Gastroesophageal sphincter (tissue), 4 donors: ENCODE results near the gene USHBP1. TPM values are rescaled to one million over a fixed set of nuclear protein-coding genes. Genes with fewer than 3 reads are reported as not detected.

Source experiments
- ATAC-seq: fragments of 150-250 bp; one replicate; pipeline ENCODE4 v1.9.1; 2016; ENCODE audit warnings: mild to moderate bottlenecking, moderate library complexity
- H3K27ac ChIP-seq, 4 donors: fragments of 200-600 bp; sonication (generic) in 3 of 4; 1 replicate in 3 of 4; 2 replicates in 1 of 4; pipeline ENCODE4 v1.5.1; 2016 to 2019
- H3K27me3 ChIP-seq: fragments of 200-600 bp; sonication (generic); one replicate; pipeline ENCODE4 v1.5.1; 2019
- H3K36me3 ChIP-seq, 2 donors: fragments of 200-600 bp; sonication (generic); one replicate each; pipeline ENCODE4 v1.5.1; 2019; ENCODE audit warnings: control low read depth in 1 of 2
- H3K4me1 ChIP-seq, 3 donors: fragments of 200-600 bp; sonication (generic); 1 replicate in 2 of 3; 2 replicates in 1 of 3; pipeline ENCODE4 v1.5.1; 2016 to 2019; ENCODE audit warnings: control low read depth in 2 of 3
- H3K4me3 ChIP-seq, 2 donors: fragments of 200-600 bp; sonication (generic); one replicate each; pipeline ENCODE4 v1.5.1; 2019; ENCODE audit warnings: mild to moderate bottlenecking in 1 of 2, moderate library complexity in 1 of 2
- H3K9me3 ChIP-seq, 3 donors: fragments of 200-600 bp; sonication (generic); one replicate each; pipeline ENCODE4 v1.5.1; 2017 to 2019; ENCODE audit warnings: control low read depth in 2 of 3
- EP300 ChIP-seq: sonication (generic); formaldehyde crosslinking; IDR thresholded peaks from one replicate; pipeline ENCODE4 v1.6.1; 2017; ENCODE audit warnings: antibody characterized with exemption, mild to moderate bottlenecking
- POLR2A ChIP-seq, 2 donors: fragments of 450-650 bp; IDR thresholded peaks; one replicate each; pipeline ENCODE4 v1.6.1; 2017; ENCODE audit warnings: antibody characterized with exemption in 2 of 2, mild to moderate bottlenecking in 2 of 2, moderate library complexity in 1 of 2
- POLR2AphosphoS5 ChIP-seq: sonication (generic); formaldehyde crosslinking; IDR thresholded peaks from one replicate; pipeline ENCODE4 v1.6.1; 2017; ENCODE audit warnings: antibody characterized with exemption
- WGBS, 2 donors: methylation state at CpG; one replicate each; pipeline ENCODE4 v1.1.5; 2018; ENCODE audit warnings: low coverage in 1 of 2; 5-methylcytosine and 5-hydroxymethylcytosine counted together
- total RNA-seq, 4 donors: library from RNA; depleted of rRNA; stranded (reverse); fragments of >200 nt; gene quantifications; one replicate each; pipeline ENCODE4 v1.1.0, GENCODE V29; 2016
- TF ChIP-seq, protein P1 (sequence below), 4 experiments: fragments of 200-600 bp in 2 of 4; fragments of 450-650 bp in 2 of 4; sonication (generic) in 1 of 4; IDR thresholded peaks; one replicate each; pipeline ENCODE4 v1.5.1; 2017 to 2019; ENCODE audit warnings: antibody characterized with exemption in 4 of 4, mild to moderate bottlenecking in 2 of 4, moderate library complexity in 2 of 4

The USHBP1 gene
- total RNA-seq, 4 donors from 2014 or later, result 4.6 to 9.6 (median 5.1) TPM

DNA sequence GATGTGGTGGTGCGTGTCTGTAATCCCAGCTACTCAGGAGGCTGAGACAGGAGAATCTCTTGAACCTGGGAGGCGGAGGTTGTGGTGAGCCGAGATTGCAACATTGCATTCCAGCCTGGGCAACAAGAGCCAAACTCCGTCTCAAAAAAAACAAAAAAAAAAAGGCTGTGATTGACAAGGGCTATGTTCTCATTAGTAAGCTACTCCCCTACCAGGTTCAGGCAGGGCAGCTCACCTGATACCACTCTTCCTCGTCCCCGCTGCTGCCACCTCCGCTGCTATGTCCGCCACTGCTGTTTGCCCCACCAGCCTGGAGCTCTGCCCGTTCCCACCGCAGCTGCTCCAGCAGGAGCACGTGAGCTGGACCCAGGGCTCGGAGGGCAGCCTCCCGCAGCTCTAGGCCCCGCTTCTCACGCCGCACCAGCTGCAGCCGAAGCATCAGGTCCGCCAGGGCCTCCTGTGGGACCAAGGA, 9.4 kb downstream of the USHBP1 start:
- H3K27me3 ChIP-seq, result no peaks in the 10 kb centered on the region
- H3K4me3 ChIP-seq, result no peak overlapping the region
- H3K9me3 ChIP-seq, result peaks cover 0 to 9% (median 0%) of the 10 kb centered on the region in 3 donors
- no peak for ATAC-seq
- no peaks in the 10 kb centered on the region for H3K4me1 ChIP-seq
- H3K36me3 ChIP-seq, result peaks cover 0 to 3% of the 10 kb centered on the region in 2 donors
- H3K27ac ChIP-seq, result no peak overlapping the region
- TF ChIP-seq, protein P1, sequence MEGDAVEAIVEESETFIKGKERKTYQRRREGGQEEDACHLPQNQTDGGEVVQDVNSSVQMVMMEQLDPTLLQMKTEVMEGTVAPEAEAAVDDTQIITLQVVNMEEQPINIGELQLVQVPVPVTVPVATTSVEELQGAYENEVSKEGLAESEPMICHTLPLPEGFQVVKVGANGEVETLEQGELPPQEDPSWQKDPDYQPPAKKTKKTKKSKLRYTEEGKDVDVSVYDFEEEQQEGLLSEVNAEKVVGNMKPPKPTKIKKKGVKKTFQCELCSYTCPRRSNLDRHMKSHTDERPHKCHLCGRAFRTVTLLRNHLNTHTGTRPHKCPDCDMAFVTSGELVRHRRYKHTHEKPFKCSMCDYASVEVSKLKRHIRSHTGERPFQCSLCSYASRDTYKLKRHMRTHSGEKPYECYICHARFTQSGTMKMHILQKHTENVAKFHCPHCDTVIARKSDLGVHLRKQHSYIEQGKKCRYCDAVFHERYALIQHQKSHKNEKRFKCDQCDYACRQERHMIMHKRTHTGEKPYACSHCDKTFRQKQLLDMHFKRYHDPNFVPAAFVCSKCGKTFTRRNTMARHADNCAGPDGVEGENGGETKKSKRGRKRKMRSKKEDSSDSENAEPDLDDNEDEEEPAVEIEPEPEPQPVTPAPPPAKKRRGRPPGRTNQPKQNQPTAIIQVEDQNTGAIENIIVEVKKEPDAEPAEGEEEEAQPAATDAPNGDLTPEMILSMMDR (IDR thresholded peaks at IDR 0.05), result no peak
- TF ChIP-seq POLR2AphosphoS5 (no peak), POLR2A (IDR thresholded peaks at IDR 0.05) (no peak), EP300 (no peak)
- WGBS, 2 donors, result 57 to 72% methylated on average over 11 to 12 of the region's 18 CpGs

DNA sequence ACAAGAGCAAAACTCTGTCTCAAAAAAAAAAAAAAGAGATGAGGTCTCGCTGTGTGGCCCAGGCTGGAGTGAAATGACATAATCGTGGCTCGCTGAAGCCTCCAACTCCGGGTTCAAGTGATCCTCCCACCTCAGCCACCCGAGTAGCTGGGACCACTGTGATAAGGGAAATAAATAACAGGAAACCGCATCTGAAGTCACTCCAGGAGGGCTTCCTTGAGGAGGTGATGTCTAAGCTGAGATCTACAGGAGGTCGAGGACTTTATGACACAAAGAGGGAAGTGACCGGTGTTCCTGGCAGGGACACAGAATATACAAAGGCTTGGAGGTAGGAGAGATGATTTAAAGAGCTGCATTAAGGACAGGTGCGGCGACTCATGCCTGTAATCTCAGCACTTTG, 9.9 kb downstream of the USHBP1 start:
- peaks cover 0 to 7% (median 0%) of the 10 kb centered on the region in 3 donors for H3K9me3 ChIP-seq
- TF ChIP-seq EP300 (no peak), POLR2A (IDR thresholded peaks at IDR 0.05) (no peak)
- H3K4me3 ChIP-seq, result no peak overlapping the region
- no peak overlapping the region for H3K27ac ChIP-seq
- 75 to 93% methylated on average over 4 to 6 of the region's 10 CpGs for WGBS, 2 donors
- peaks cover 0 to 3% of the 10 kb centered on the region in 2 donors for H3K36me3 ChIP-seq
- no peaks in the 10 kb centered on the region for H3K27me3 ChIP-seq
- ATAC-seq, result no peak
- H3K4me1 ChIP-seq, result no peaks in the 10 kb centered on the region

GRCh38 chr19:17249887-17250548, 14.5 kb downstream of the USHBP1 start:
- WGBS, 2 donors, result 100% methylated on average over 3 of the region's 15 CpGs; no CpG with 5 or more reads in 1 of the 2 donors

DNA sequence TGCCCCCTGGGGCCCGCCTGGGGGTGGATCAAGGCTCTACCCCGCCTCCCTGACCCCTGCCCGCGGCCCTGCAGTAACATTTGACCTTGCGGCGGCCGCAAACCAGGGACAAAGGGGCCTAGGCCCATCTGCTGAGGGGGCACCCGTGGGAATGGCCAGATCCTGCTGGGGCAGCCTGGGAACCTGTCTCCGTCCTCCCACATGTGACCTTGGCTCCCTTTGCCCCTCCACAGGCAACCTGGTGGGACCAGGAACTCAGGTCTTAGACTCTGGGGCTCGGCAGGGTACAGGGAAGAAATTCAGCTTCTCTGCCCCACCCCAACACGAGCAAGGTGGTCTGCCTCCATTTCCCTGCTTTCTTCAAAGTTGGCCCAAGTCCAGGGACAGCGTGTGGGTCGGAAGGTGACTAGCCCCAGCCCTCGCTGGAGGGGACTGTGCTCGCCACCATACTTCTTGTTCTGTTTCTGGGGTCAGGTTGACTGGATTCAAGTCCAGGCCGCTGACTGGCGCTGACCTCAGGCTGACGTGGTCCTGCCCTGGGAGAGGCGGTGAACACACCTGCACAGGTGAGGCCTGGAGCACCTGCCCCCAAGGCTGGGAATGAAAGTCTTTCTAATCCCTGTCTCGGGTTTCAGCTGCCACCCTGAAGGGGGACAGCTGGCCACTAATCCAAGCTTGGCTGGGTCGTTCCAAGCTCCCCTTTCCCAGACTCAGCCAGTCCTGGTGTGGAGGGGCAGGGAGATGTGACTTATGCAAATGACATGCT, 16.4 kb downstream of the USHBP1 start:
- no CpG with 5 or more reads among the region's 21 CpGs for WGBS, 2 donors
- no peaks in the 10 kb centered on the region for H3K9me3 ChIP-seq
- no peak overlapping the region for H3K27ac ChIP-seq
- H3K4me1 ChIP-seq, result peaks cover 0 to 40% (median 10%) of the 10 kb centered on the region in 3 donors
- no peaks in the 10 kb centered on the region for H3K27me3 ChIP-seq
- no peaks in the 10 kb centered on the region for H3K36me3 ChIP-seq
- no peak overlapping the region for H3K4me3 ChIP-seq
- ATAC-seq, result no peak
- TF ChIP-seq POLR2AphosphoS5 (no peak), EP300 (no peak), POLR2A (IDR thresholded peaks at IDR 0.05) (no peak)
- TF ChIP-seq, protein P1 (IDR thresholded peaks at IDR 0.05), result no peak

More at GRCh38 chr19:17249887-17250548, 14.5 kb downstream of the USHBP1 start:
- no peak overlapping the region for H3K27ac ChIP-seq
- H3K4me3 ChIP-seq, result no peak overlapping the region
- H3K27me3 ChIP-seq, result no peaks in the 10 kb centered on the region
- H3K9me3 ChIP-seq, result no peaks in the 10 kb centered on the region
- H3K36me3 ChIP-seq, result no peaks in the 10 kb centered on the region
- H3K4me1 ChIP-seq, result peaks cover 0 to 25% (median 6%) of the 10 kb centered on the region in 3 donors
- no peak for ATAC-seq
- no peak for TF ChIP-seq POLR2A (IDR thresholded peaks at IDR 0.05)
- no peak for TF ChIP-seq EP300
- TF ChIP-seq, protein P1 (IDR thresholded peaks at IDR 0.05), result no peak
- no peak for TF ChIP-seq POLR2AphosphoS5

- Histone ChIP-seq H3K4me3 (peak overlapping the region; percentile 52 to 92), H3K27ac (peak overlapping the region; percentile 47 to 94 (median 86)), H3K9me3 (no peaks in the 10 kb centered on the region), H3K4me1 (peaks cover 0 to 53% (median 23%) of the 10 kb centered on the region in 3 donors), H3K27me3 (no peaks in the 10 kb centered on the region), H3K36me3 (no peaks in the 10 kb centered on the region)
- peak; percentile 3 for ATAC-seq
- WGBS, 2 donors, result 4 to 30% methylated on average over 6 to 15 of the region's 21 CpGs
- no peak for TF ChIP-seq POLR2A (IDR thresholded peaks at IDR 0.05)
- no peak for TF ChIP-seq POLR2AphosphoS5
- TF ChIP-seq, protein P1 (IDR thresholded peaks at IDR 0.05), result no peak
- no peak for TF ChIP-seq EP300
These were observed 17.7 kb downstream of the USHBP1 start for GRCh38 chr19:17246681-17247425.
